K562 (cell line): ENCODE results near the gene SMIM3. TPM values are rescaled to one million over a fixed set of nuclear protein-coding genes. Genes with fewer than 3 reads are reported as not detected.

Source experiments
- ELF2 ChIP-seq: fragments of 250-450 bp; sonication (Bioruptor Pico); IDR thresholded peaks from 2 replicates; pipeline ENCODE4 v1.5.0; 2021; ENCODE audit warnings: mild to moderate bottlenecking
- ELK3 ChIP-seq: fragments of 450-650 bp; formaldehyde crosslinking; IDR thresholded peaks from 2 replicates; pipeline ENCODE4 v1.4.0; 2020; ENCODE audit warnings: mild to moderate bottlenecking
- HEY1 ChIP-seq: fragments of 250-450 bp; sonication (Bioruptor Pico); IDR thresholded peaks from 2 replicates; pipeline ENCODE4 v1.5.0; 2020; ENCODE audit warnings: mild to moderate bottlenecking, moderate library complexity, borderline replicate concordance
- MGA ChIP-seq: fragments of 450-650 bp; IDR thresholded peaks from 2 replicates; pipeline ENCODE4 v1.6.1; 2016; ENCODE audit warnings: mild to moderate bottlenecking, moderate library complexity
- MTA2 ChIP-seq: fragments of 450-650 bp; IDR thresholded peaks from 2 replicates; pipeline ENCODE4 v1.6.1; 2016; ENCODE audit warnings: low read depth
- NFE2L1 ChIP-seq: fragments of 450-650 bp; IDR thresholded peaks from 2 replicates; pipeline ENCODE4 v1.6.1; 2016; ENCODE audit warnings: missing genetic modification characterization, low read depth, mild to moderate bottlenecking, missing compliant biosample characterization, moderate library complexity, borderline replicate concordance
- PML ChIP-seq: IDR thresholded peaks from 2 replicates; pipeline ENCODE4 v1.6.1; 2012; ENCODE audit warnings: low read length, inconsistent platforms
- POLR2G ChIP-seq: fragments of 200-400 bp; formaldehyde crosslinking; IDR thresholded peaks from 2 replicates; pipeline ENCODE4 v1.6.1; 2017; ENCODE audit warnings: low read depth, mild to moderate bottlenecking, antibody characterized with exemption, low read length, moderate library complexity
- SMARCC2 ChIP-seq: fragments of 450-650 bp; IDR thresholded peaks from 2 replicates; pipeline ENCODE4 v1.6.1; 2017; ENCODE audit warnings: antibody characterized with exemption, moderate library complexity, mild to moderate bottlenecking, low read depth
- TBL1XR1 ChIP-seq, 2 experiments: IDR thresholded peaks; 2 replicates each; pipeline ENCODE4 v1.6.1; 2012; ENCODE audit warnings: improper control_type of control experiment in 2 of 2, low read length in 2 of 2, mild to moderate bottlenecking in 1 of 2
- ZBTB26 ChIP-seq: fragments of 450-650 bp; formaldehyde crosslinking; IDR thresholded peaks from 2 replicates; pipeline ENCODE4 v1.4.0; 2022; ENCODE audit warnings: missing genetic modification characterization
- ZNF507 ChIP-seq: conservative IDR thresholded peaks from 2 replicates; pipeline ENCODE4 v1.6.1; 2017; ENCODE audit warnings: missing genetic modification characterization, missing compliant biosample characterization
- polyA plus RNA-seq, 8 experiments: library from polyadenylated mRNA; depleted of rRNA in 4 of 8; stranded (reverse) in 5 of 8; unstranded in 3 of 8; fragments of >200 nt; fragmentation: Nextera tagmentation in 2 of 8; fragmentation: Illumina TruSeq in 1 of 8; extraction: Ambion mirVana in 2 of 8; extraction: Trizol in 1 of 8; gene quantifications; 2 replicates each; pipeline versions ENCODE4 v1.2.1 to v1.2.3, GENCODE V29; 2011 to 2014; ENCODE audit warnings: inconsistent platforms in 1 of 8, missing spikeins in 1 of 8
- total RNA-seq, 7 experiments: library from RNA; depleted of rRNA in 6 of 7; stranded (reverse); fragments of >200 nt in 6 of 7; fragmentation: Illumina TruSeq in 2 of 7; extraction: Trizol in 2 of 7; gene quantifications; 2 replicates each; pipeline versions ENCODE4 v1.2.1 to v1.2.3, GENCODE V29; 2011 to 2021; ENCODE audit warnings: low replicate concordance in 1 of 7

SMIM3 gene
- total and polyA plus RNA-seq, 9 of the 15 experiments (the other 6 are each of a cell fraction or from before 2014, with no cell fraction given): 4.1 to 27.7 (median 13.6) TPM

GRCh38 chr5:150801117-150801927, 22.8 kb downstream of the SMIM3 start (continued):
- TF ChIP-seq MGA (peak; percentile 31; the same call in 1 of the 2 replicates), SMARCC2 (no peak), ELK3 (CRISPR knock-in tag) (no peak), TBL1XR1 (IDR thresholded peaks at IDR 0.05; ENCODE audit: low read length in 2 of 2) (no peak), HEY1 (CRISPR knock-in tag) (no peak), MTA2 (no peak), POLR2G (no peak), ELF2 (no peak), PML (no peak; the same call in 1 of the 2 replicates), NFE2L1 (no peak), ZNF507 (tag) (no peak), ZBTB26 (CRISPR knock-in tag) (no peak)
